CD14-positive monocyte (primary cell): ENCODE results near the gene OR2B2. TPM values are rescaled to one million over a fixed set of nuclear protein-coding genes. Genes with fewer than 3 reads are reported as not detected.
"Not testable (repeated sequence)": the region's sequence is repeated elsewhere in the genome, so short reads cannot be mapped to it uniquely, and the experiment has no call there.

Source experiments
- DNase-seq, 3 donors: peaks; one replicate each; pipeline ENCODE4 v3.0.0-alpha.2; 2011 to 2022
- H2AFZ ChIP-seq: 2 replicates; pipeline ENCODE4 v1.6.0; 2012; ENCODE audit warnings: mild to moderate bottlenecking, low read depth, low read length, inconsistent platforms; ENCODE audit not compliant: insufficient read depth, poor library complexity, severe bottlenecking
- H3K27ac ChIP-seq, 2 donors: 1 replicate in 1 of 2; 2 replicates in 1 of 2; pipeline ENCODE4 v1.5.1; 2012 to 2013; ENCODE audit warnings: low read length in 2 of 2, control low read depth in 1 of 2, inconsistent platforms in 1 of 2, low read depth in 1 of 2, mild to moderate bottlenecking in 1 of 2
- H3K27me3 ChIP-seq, 2 donors: one replicate each; pipeline versions ENCODE4 v1.6.0 to v1.6.1; 2011 to 2013; ENCODE audit warnings: low read length in 2 of 2; ENCODE audit not compliant: control insufficient read depth in 2 of 2, insufficient read depth in 2 of 2
- H3K36me3 ChIP-seq, 2 donors: replicated peaks in 1 of 2; 1 replicate in 1 of 2; 2 replicates in 1 of 2; pipeline versions ENCODE4 v1.5.1 to v1.6.1; 2012 to 2013; ENCODE audit warnings: low read length in 2 of 2, control low read depth in 1 of 2, inconsistent platforms in 1 of 2, mild to moderate bottlenecking in 1 of 2; ENCODE audit not compliant: insufficient read depth in 2 of 2, control insufficient read depth in 1 of 2
- H3K4me1 ChIP-seq, 2 donors: 1 replicate in 1 of 2; 2 replicates in 1 of 2; pipeline versions ENCODE4 v1.5.1 to v1.6.1; 2012 to 2013; ENCODE audit warnings: low read length in 2 of 2, control low read depth in 1 of 2, inconsistent platforms in 1 of 2, mild to moderate bottlenecking in 1 of 2, moderate library complexity in 1 of 2; ENCODE audit not compliant: insufficient read depth in 2 of 2, control insufficient read depth in 1 of 2
- H3K4me2 ChIP-seq: replicated peaks from 2 replicates; pipeline ENCODE3; 2012; ENCODE audit warnings: low read length, moderate library complexity, mild to moderate bottlenecking; ENCODE audit not compliant: poor library complexity, severe bottlenecking; ENCODE audit errors: extremely low read depth
- H3K4me3 ChIP-seq, 3 experiments: fragments of 200-600 bp in 1 of 3; sonication (generic) in 1 of 3; replicated peaks in 1 of 3; 1 replicate in 2 of 3; 2 replicates in 1 of 3; pipeline ENCODE4 v1.5.1; 2011 to 2013; ENCODE audit warnings: low read length in 3 of 3, mild to moderate bottlenecking in 3 of 3, control low read depth in 2 of 3, low read depth in 2 of 3, inconsistent platforms in 1 of 3, moderate library complexity in 1 of 3
- H3K79me2 ChIP-seq: 2 replicates; pipeline ENCODE4 v1.6.0; 2012; ENCODE audit warnings: mild to moderate bottlenecking, control low read depth, inconsistent platforms, low read length, moderate library complexity; ENCODE audit not compliant: insufficient read depth
- H3K9ac ChIP-seq: 2 replicates; pipeline ENCODE4 v1.6.0; 2017; ENCODE audit warnings: low read length, mild to moderate bottlenecking; ENCODE audit not compliant: insufficient read depth, poor library complexity, severe bottlenecking
- H3K9me3 ChIP-seq, 2 donors: replicated peaks in 1 of 2; 1 replicate in 1 of 2; 2 replicates in 1 of 2; pipeline versions ENCODE4 v1.5.1 to v1.6.1; 2012 to 2013; ENCODE audit warnings: low read length in 2 of 2, control low read depth in 1 of 2; ENCODE audit not compliant: control insufficient read depth in 1 of 2, insufficient read depth in 1 of 2
- H4K20me1 ChIP-seq: 2 replicates; pipeline ENCODE4 v1.6.0; 2012; ENCODE audit warnings: mild to moderate bottlenecking, low read length, control low read depth, moderate library complexity; ENCODE audit not compliant: insufficient read depth
- H3K27ac Mint-ChIP-seq, 7 donors: one replicate each; pipeline ENCODE4 v1.8.0; 2020; ENCODE audit warnings: mild to moderate bottlenecking in 7 of 7, mixed read lengths in 7 of 7, moderate library complexity in 6 of 7, inconsistent platforms in 2 of 7
- H3K27me3 Mint-ChIP-seq, 3 donors: one replicate each; pipeline ENCODE4 v1.8.0; 2021 to 2022; ENCODE audit warnings: low read depth in 3 of 3, mild to moderate bottlenecking in 3 of 3, mixed read lengths in 3 of 3, moderate library complexity in 3 of 3, inconsistent platforms in 1 of 3
- H3K36me3 Mint-ChIP-seq, 2 donors: one replicate each; pipeline ENCODE4 v1.8.0; 2020; ENCODE audit warnings: mixed read lengths in 2 of 2, inconsistent platforms in 1 of 2, mild to moderate bottlenecking in 1 of 2
- H3K4me1 Mint-ChIP-seq: one replicate; pipeline ENCODE4 v1.8.0; 2020; ENCODE audit warnings: mild to moderate bottlenecking, mixed read lengths
- H3K4me3 Mint-ChIP-seq, 2 donors: one replicate each; pipeline ENCODE4 v1.8.0; 2020; ENCODE audit warnings: mild to moderate bottlenecking in 2 of 2, mixed read lengths in 2 of 2, moderate library complexity in 1 of 2
- H3K9me3 Mint-ChIP-seq, 7 donors: one replicate each; pipeline ENCODE4 v1.8.0; 2020 to 2022; ENCODE audit warnings: mixed read lengths in 7 of 7, mild to moderate bottlenecking in 6 of 7, moderate library complexity in 6 of 7, inconsistent platforms in 2 of 7
- CTCF ChIP-seq: fragments of 200-600 bp; IDR thresholded peaks from one replicate; pipeline ENCODE4 v1.8.0; 2022; ENCODE audit warnings: antibody characterized with exemption, mild to moderate bottlenecking
- WGBS: methylation state at CpG from one replicate; pipeline ENCODE4 v1.1.5; 2013; ENCODE audit warnings: missing lambda C conversion rate; ENCODE audit not compliant: insufficient coverage; 5-methylcytosine and 5-hydroxymethylcytosine counted together
- intact Hi-C, 2 donors: fragments of 100-400 bp; cut with micrococcal nuclease; formaldehyde crosslinking; loops; one replicate each; pipeline versions ENCODE4 v1.15.0 to v1.15.1; 2023
- polyA plus RNA-seq, 3 donors: library from polyadenylated mRNA; depleted of rRNA in 1 of 3; unstranded in 2 of 3; stranded (reverse) in 1 of 3; fragments of 300-500 nt in 2 of 3; fragments of >200 nt in 1 of 3; fragmentation: Illumina TruSeq in 2 of 3; gene quantifications; 1 replicate in 2 of 3; 2 replicates in 1 of 3; pipeline ENCODE4 v1.2.3, GENCODE V29; 2012 to 2021

The OR2B2 gene
- polyA plus RNA-seq, 3 donors, result not detected

DNA sequence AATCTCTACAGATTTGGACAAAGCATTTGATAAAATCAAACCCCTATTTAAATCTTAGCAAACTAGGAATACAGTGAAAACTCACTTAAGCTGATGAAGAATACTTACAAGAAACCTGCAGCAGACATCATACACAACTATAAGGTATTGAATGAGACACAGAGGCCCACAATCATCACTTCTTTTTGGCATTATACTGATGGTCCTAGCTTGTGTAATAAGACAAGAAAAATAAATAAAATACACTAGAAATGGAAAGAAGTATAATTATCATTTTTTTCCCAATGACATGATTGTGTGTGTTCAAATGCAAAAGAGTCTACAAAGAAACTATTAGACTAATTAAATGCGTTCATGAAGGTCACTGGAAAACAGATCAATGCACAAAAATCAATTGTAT is 36.0 kb upstream of the OR2B2 start:
- intact Hi-C loops, result no loop called here
- peaks cover 0 to 5% of the 10 kb centered on the region in 2 donors for H3K27me3 ChIP-seq
- DNase-seq, result no peak
- WGBS, result no CpG with 5 or more reads among the region's 1 CpG
- H2AFZ ChIP-seq, result no peak overlapping the region
- no peak for TF ChIP-seq CTCF
- no peak overlapping the region for H3K9ac ChIP-seq
- Mint-ChIP-seq H3K4me3 (no peak overlapping the region), H3K27ac (no peak overlapping the region), H3K9me3 (peaks cover 0 to 8% (median 2%) of the 10 kb centered on the region in 7 donors), H3K36me3 (no peaks in the 10 kb centered on the region), H3K27me3 (peaks cover 2 to 5% (median 2%) of the 10 kb centered on the region in 3 donors), H3K4me1 (no peaks in the 10 kb centered on the region)
- H3K79me2 ChIP-seq, result no peaks in the 10 kb centered on the region
- H3K4me2 ChIP-seq, result no peak overlapping the region
- H3K4me3 ChIP-seq, result no peak overlapping the region
- H3K4me1 ChIP-seq, result no peaks in the 10 kb centered on the region
- no peaks in the 10 kb centered on the region for H3K9me3 ChIP-seq
- no peak overlapping the region for H3K27ac ChIP-seq
- no peaks in the 10 kb centered on the region for H3K36me3 ChIP-seq
- H4K20me1 ChIP-seq, result no peaks in the 10 kb centered on the region

GRCh38 chr6:27943072-27943471 is 30.9 kb upstream of the OR2B2 start:
- H3K4me1 Mint-ChIP-seq, H3K27ac ChIP-seq, H3K9ac ChIP-seq, H3K9me3 Mint-ChIP-seq, H2AFZ ChIP-seq, H3K4me3 Mint-ChIP-seq, H4K20me1 ChIP-seq, H3K27me3 Mint-ChIP-seq, H3K9me3 ChIP-seq, H3K4me3 ChIP-seq, intact Hi-C loops, H3K27ac Mint-ChIP-seq, DNase-seq, H3K36me3 Mint-ChIP-seq, H3K79me2 ChIP-seq, H3K4me2 ChIP-seq, H3K36me3 ChIP-seq, H3K27me3 ChIP-seq, H3K4me1 ChIP-seq: not testable (repeated sequence)
- 73% methylated on average over 6 of the region's 6 CpGs for WGBS
